SK-N-SH (cell line): ENCODE measurements around the gene DNMT3A.

Experiments
- CTCF ChIP-seq: fragments of 200-600 bp; sonication (generic); IDR thresholded peaks from 2 replicates; pipeline ENCODE4 v1.6.1; 2017; ENCODE audit warnings: antibody characterized with exemption, mild to moderate bottlenecking, moderate library complexity
- EZH2phosphoT487 ChIP-seq: fragments of 200-600 bp; sonication (generic); IDR thresholded peaks from 2 replicates; pipeline ENCODE4 v1.6.1; 2017; ENCODE audit warnings: low read depth, mixed run types, mild to moderate bottlenecking, antibody characterized with exemption, moderate library complexity, borderline replicate concordance
- FOSL2 ChIP-seq: IDR thresholded peaks from 2 replicates; pipeline ENCODE4 v1.4.0; 2012; ENCODE audit warnings: low read depth, mild to moderate bottlenecking, moderate library complexity, borderline replicate concordance
- FOXM1 ChIP-seq: IDR thresholded peaks from 2 replicates; pipeline ENCODE4 v1.4.0; 2012; ENCODE audit warnings: low read depth, mild to moderate bottlenecking
- GATA2 ChIP-seq: sonication (generic); formaldehyde crosslinking; IDR thresholded peaks from 2 replicates; pipeline ENCODE4 v1.5.0; 2020; ENCODE audit warnings: mild to moderate bottlenecking, missing genetic modification reagents
- JUND ChIP-seq: IDR thresholded peaks from 2 replicates; pipeline ENCODE4 v1.4.0; 2012
- NFIC ChIP-seq: IDR thresholded peaks from 2 replicates; pipeline ENCODE4 v1.4.0; 2012; ENCODE audit warnings: borderline replicate concordance
- POLR2AphosphoS5 ChIP-seq: IDR thresholded peaks from 2 replicates; pipeline ENCODE4 v1.6.1; 2012; ENCODE audit warnings: low read depth, low read length
- RCOR1 ChIP-seq: fragments of 150-350 bp; IDR thresholded peaks from 2 replicates; pipeline ENCODE4 v1.6.1; 2017; ENCODE audit warnings: antibody characterized with exemption, low read length
- REST ChIP-seq: IDR thresholded peaks from 2 replicates; pipeline ENCODE4 v1.6.1; 2012; ENCODE audit warnings: mild to moderate bottlenecking, low read depth, low read length, moderate library complexity
- RFX5 ChIP-seq: IDR thresholded peaks from 2 replicates; pipeline ENCODE4 v1.6.1; 2012; ENCODE audit warnings: mild to moderate bottlenecking, improper control_type of control experiment, low read length
- TEAD4 ChIP-seq: IDR thresholded peaks from 2 replicates; pipeline ENCODE4 v1.4.0; 2012; ENCODE audit warnings: mild to moderate bottlenecking, borderline replicate concordance; ENCODE audit not compliant: insufficient read depth
- YY1 ChIP-seq: IDR thresholded peaks from 2 replicates; pipeline ENCODE4 v1.4.0; 2012; ENCODE audit warnings: low read depth, mild to moderate bottlenecking
- ZBTB33 ChIP-seq: IDR thresholded peaks from 2 replicates; pipeline ENCODE4 v1.4.0; 2012; ENCODE audit warnings: low read depth, borderline replicate concordance

- TF ChIP-seq POLR2AphosphoS5 = no peak
- no peak for TF ChIP-seq CTCF
- TF ChIP-seq TEAD4 = no peak
- no peak for TF ChIP-seq FOSL2
- TF ChIP-seq EZH2phosphoT487 = no peak
- no peak for TF ChIP-seq ZBTB33
- TF ChIP-seq REST = no peak
- TF ChIP-seq RFX5 = no peak
- TF ChIP-seq YY1 = no peak
- TF ChIP-seq NFIC = no peak
- no peak for TF ChIP-seq RCOR1
- TF ChIP-seq JUND = no peak
- no peak for TF ChIP-seq FOXM1
- TF ChIP-seq GATA2 = no peak
Measured at GRCh38 chr2:25316101-25316500, 25.6 kb downstream of the DNMT3A start.
